ENCODE data around the gene PTPRC.

The PTPRC gene

DNA sequence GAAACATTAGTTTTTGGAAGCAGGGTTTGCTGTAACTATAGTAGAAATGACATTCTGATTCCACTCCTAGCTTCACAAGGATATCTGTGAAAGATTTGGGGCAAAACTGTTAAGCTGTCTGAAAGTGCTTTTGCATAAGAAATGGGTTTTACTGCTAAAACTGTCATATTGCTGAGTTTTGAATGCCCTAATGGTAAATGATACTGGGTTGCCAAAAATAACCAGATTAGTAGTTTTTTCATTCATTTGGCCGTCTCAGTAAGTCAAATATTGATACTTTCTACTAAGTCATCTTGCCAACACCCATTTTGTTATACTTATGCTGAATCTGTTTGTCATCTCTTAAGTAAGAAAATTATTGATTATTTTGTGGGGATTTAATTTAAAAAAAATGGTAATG, 399 bp upstream of the PTPRC start:
- DNase-seq (ENCODE audit: low read depth) = no peak
- TF ChIP-seq, protein P1, sequence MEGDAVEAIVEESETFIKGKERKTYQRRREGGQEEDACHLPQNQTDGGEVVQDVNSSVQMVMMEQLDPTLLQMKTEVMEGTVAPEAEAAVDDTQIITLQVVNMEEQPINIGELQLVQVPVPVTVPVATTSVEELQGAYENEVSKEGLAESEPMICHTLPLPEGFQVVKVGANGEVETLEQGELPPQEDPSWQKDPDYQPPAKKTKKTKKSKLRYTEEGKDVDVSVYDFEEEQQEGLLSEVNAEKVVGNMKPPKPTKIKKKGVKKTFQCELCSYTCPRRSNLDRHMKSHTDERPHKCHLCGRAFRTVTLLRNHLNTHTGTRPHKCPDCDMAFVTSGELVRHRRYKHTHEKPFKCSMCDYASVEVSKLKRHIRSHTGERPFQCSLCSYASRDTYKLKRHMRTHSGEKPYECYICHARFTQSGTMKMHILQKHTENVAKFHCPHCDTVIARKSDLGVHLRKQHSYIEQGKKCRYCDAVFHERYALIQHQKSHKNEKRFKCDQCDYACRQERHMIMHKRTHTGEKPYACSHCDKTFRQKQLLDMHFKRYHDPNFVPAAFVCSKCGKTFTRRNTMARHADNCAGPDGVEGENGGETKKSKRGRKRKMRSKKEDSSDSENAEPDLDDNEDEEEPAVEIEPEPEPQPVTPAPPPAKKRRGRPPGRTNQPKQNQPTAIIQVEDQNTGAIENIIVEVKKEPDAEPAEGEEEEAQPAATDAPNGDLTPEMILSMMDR (IDR thresholded peaks at IDR 0.05; ENCODE audit: low read depth, low read length) = no peak
- TF ChIP-seq, protein P2, sequence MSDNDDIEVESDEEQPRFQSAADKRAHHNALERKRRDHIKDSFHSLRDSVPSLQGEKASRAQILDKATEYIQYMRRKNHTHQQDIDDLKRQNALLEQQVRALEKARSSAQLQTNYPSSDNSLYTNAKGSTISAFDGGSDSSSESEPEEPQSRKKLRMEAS (IDR thresholded peaks at IDR 0.05; ENCODE audit: low read depth, low read length) = no peak
- TF ChIP-seq POLR2A (IDR thresholded peaks at IDR 0.05; ENCODE audit: extremely low read depth, insufficient read length) (no peak), MYC (IDR thresholded peaks at IDR 0.05; ENCODE audit: low read depth, low read length) (no peak)
- peak overlapping the region; percentile 89 for H3K4me3 ChIP-seq (ENCODE audit: low read depth, low read length)

DNA sequence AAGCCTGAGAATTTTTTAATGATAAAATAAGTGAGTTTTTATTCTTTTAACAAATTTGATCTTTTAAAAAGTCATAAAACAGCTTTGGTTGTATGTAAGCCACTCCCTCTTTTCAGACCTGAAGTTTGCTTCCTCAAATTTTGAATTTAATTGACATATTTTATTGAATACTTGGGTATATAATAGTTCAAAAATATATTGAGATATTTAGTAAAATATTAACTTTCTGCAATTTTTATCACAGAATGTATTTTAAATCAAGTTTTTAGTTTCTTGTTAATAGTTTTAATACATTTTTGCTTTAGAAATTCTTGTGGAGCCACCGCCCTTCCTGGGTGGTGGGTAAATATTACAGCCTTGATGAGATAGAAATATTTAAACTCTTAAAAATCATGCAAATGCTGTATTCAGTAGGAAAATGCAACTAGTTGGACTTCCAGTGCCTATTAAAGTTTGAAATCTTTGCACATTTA, 867 bp downstream of the PTPRC start:
- TF ChIP-seq, protein P2 (IDR thresholded peaks at IDR 0.05; ENCODE audit: low read depth, low read length) = no peak
- TF ChIP-seq MYC (IDR thresholded peaks at IDR 0.05; ENCODE audit: low read depth, low read length) (no peak), POLR2A (IDR thresholded peaks at IDR 0.05; ENCODE audit: extremely low read depth, insufficient read length) (no peak)
- TF ChIP-seq, protein P1 (IDR thresholded peaks at IDR 0.05; ENCODE audit: low read depth, low read length) = no peak
- no peak for DNase-seq (ENCODE audit: low read depth)
- H3K4me3 ChIP-seq (ENCODE audit: low read depth, low read length) = peak overlapping the region; percentile 89

GRCh38 chr1:198640174-198640573, 1.3 kb downstream of the PTPRC start:
- peak overlapping the region; percentile 89 for H3K4me3 ChIP-seq (ENCODE audit: low read depth, low read length)
- DNase-seq (ENCODE audit: low read depth) = no peak
- TF ChIP-seq MYC (IDR thresholded peaks at IDR 0.05; ENCODE audit: low read depth, low read length) (no peak), POLR2A (IDR thresholded peaks at IDR 0.05; ENCODE audit: extremely low read depth, insufficient read length) (no peak)
- TF ChIP-seq, protein P1 (IDR thresholded peaks at IDR 0.05; ENCODE audit: low read depth, low read length) = no peak
- TF ChIP-seq, protein P2 (IDR thresholded peaks at IDR 0.05; ENCODE audit: low read depth, low read length) = no peak

- TF ChIP-seq MYC (IDR thresholded peaks at IDR 0.05; ENCODE audit: low read depth, low read length) (no peak), POLR2A (IDR thresholded peaks at IDR 0.05; ENCODE audit: extremely low read depth, insufficient read length) (peak; percentile 20)
- TF ChIP-seq, protein P1 (IDR thresholded peaks at IDR 0.05; ENCODE audit: low read depth, low read length) = no peak
- peak; percentile 57 for DNase-seq (ENCODE audit: low read depth)
- peak overlapping the region; percentile 89 for H3K4me3 ChIP-seq (ENCODE audit: low read depth, low read length)
Measured at GRCh38 chr1:198641501-198641900, 2.7 kb downstream of the PTPRC start.

DNA sequence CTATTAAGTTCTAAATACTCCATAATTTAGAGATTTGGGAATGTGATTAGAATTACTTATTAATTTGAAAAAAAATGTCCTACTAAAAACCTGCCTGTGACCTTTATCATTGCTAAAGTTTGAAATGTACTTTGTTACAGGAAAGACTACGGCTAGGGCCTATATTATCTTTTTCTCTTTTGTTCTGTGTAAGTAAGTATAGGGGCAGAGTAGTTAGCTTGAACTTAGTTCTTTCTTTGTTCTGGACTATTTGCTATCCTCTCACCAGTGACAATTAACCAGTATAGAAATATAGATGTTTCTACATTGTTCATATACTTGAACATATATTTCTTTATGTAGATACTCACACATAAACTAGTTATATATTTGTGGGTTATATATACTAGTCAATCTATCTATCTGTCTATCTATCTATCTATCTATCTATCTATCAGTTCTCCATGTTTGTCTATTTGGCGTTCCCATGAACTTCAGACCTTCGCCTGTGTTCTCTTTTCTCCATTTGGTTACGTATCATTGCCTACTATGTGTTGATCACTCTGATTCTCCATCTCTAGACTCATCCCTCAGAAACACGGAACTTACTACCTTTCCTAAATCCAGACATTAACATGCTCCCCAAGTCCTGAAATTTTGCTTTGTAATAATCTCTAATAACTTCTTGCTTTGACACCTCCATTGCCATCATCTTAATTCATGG, 3.3 kb downstream of the PTPRC start:
- TF ChIP-seq, protein P2 (IDR thresholded peaks at IDR 0.05; ENCODE audit: low read depth, low read length) = no peak
- TF ChIP-seq MYC (IDR thresholded peaks at IDR 0.05; ENCODE audit: low read depth, low read length) = no peak
- no peak for TF ChIP-seq POLR2A (IDR thresholded peaks at IDR 0.05; ENCODE audit: extremely low read depth, insufficient read length)
- TF ChIP-seq, protein P1 (IDR thresholded peaks at IDR 0.05; ENCODE audit: low read depth, low read length) = no peak
- DNase-seq (ENCODE audit: low read depth) = no peak
- H3K4me3 ChIP-seq (ENCODE audit: low read depth, low read length) = peak overlapping the region; percentile 89

Data from NB4 (cell line).